ENCODE data around the gene AADACL4.

Gene AADACL4

GRCh38 chr1:12643785-12644184 is at the start of gene AADACL4:
Gene AADACL4, plus strand, starts transcription at chr1:12644085. Its CDS starts 462 bp downstream, at chr1:12644547.
- FAIRE-seq, result no peak

GRCh38 chr1:12594490-12594889 is 49.4 kb upstream of the AADACL4 start:
- FAIRE-seq, result no peak

- FAIRE-seq, result no peak
These were observed 48.7 kb upstream of the AADACL4 start for GRCh38 chr1:12594966-12595756.

DNA sequence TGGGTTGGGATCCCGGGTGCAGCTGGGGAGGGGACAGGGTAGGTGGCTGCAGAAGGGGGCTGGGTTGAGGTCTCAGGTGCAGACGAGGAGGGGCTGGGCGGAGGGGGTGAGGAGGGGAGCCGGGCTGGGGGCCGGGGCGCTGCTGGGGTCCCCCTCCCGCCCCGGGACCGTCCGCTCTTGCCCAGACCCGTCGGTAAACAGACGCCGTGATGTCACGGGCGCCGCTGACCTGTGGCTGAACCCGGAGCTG is 48.2 kb upstream of the AADACL4 start:
- FAIRE-seq, result no peak

- FAIRE-seq, result no peak
These were observed 47.7 kb upstream of the AADACL4 start for GRCh38 chr1:12596007-12596821.

- no peak for FAIRE-seq
These were observed 46.1 kb upstream of the AADACL4 start for GRCh38 chr1:12597792-12598191.

DNA sequence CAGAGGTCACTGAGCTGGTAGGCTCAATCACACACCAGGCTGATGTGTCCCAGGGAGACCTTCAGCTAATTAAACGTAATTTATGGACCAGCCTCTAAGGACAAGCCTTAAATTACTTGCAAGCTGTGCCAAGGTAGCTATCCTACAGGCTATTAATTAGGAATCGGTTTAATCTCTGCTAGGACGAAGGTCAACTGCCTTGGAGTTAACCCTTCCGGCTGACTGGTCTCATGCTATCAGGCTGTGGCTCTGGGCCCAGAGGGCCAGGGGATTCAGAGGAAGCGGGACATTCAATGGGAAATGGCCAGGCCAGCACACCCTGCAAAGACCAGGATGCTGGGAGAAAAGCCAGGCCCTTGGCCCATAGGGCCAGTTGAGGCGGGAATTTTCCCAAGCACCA is 44.9 kb upstream of the AADACL4 start:
- no peak for FAIRE-seq

- FAIRE-seq, result no peak
These were observed 44.2 kb upstream of the AADACL4 start for GRCh38 chr1:12599657-12600056.

DNA sequence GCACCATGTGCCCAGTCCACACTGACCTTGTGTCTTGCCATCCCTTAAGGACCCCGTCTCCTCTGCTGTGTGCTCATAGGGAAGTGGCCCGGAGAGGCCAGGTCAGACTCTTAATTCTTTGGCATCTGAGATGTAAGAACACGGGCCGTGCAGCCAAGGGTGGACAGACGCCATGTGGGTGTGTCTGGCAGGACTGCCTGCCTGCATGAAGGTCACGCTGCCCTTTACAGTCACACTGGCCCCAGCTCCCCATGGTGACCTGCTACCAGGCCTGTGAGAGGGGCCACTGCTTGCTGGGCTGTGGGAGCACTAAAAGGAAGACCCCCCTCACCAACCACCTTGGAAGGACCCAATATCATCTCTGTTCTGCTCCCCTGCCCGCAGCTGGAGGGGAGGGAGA is 43.5 kb upstream of the AADACL4 start:
- FAIRE-seq, result no peak

DNA sequence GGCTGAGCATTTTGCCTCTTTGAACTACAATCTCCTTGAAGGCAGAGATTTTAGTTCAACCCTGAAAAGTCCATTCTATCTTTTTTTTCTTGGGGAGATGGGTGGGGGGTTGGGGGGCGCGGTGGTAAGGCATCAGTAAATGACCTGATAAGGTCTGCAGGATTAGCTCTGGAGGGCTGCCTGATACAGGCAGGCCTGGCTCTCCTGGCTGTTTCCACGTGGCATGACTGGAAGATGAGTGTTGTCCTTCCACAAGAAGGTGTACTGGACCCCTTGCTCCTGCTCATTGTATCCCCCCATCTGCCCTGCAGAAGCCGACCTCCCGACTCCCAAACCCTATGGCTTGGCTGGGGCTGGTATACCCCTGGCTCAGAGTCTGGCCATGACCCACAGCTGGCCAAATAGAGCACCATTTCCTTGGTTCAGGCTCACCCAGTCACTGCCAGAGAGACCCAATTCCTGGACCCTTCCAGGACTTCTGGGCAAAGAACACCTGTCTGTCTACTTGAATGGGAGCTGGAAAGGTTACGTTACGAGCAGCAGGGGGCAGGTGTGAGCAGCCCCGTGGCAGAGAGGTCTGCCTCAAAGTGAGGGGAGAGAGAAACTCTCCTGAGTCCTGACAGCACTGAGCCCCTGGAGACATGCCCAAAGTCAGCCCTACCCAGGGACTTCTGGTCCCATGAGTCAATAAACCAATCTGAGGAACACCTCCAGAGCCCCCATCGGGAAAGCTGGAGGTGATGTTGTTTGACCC is 42.8 kb upstream of the AADACL4 start:
- no peak for FAIRE-seq

DNA sequence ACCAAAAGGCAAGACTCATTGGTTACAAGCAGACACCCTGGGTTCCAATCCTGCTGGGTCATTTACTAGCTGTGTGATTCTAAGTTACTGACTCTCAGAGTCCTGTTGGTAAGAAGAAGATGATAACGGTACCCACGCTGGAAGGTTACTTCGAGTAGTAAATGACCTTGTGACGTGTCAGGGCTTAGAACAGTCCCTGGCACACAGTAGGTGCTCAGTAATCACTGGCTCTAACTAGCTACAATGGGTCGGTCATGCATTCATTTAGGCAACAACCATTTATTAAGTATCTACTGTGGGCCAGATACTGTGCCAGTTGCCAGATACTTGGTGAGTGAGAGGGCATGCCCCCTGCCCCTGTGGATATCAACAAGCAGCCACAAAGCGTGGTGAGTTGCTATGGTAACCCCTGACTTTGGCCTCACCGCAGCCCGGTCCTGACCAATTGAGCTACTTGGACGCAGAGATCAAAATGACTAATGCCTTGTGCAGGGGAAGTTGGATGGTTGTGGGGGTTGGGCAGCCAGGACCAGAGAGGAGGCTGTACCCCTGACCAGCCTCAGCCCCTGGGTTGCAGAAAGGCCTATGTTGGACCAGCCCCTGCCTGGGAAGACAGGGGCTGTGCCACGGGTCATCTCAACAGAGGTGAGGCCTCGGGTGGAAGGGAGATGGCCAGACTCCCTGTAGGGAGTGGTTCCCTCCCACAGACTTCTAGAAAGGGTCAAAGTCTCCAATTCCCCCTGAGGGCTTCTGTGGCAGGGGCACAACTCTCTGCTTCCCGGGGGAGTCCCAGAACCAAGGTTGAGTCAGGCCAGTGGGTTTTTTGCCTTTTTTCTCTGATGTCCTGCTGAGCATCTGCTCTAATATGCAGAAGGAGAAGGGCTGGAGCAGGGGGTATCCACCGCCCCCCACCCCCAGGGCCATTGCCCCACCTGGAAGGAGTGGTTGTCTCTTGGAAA is 41.9 kb upstream of the AADACL4 start:
- FAIRE-seq, result no peak

- no peak for FAIRE-seq
These were observed 41.2 kb upstream of the AADACL4 start for GRCh38 chr1:12602659-12603024.

- FAIRE-seq, result no peak
These were observed 40.7 kb upstream of the AADACL4 start for GRCh38 chr1:12603224-12603623.

DNA sequence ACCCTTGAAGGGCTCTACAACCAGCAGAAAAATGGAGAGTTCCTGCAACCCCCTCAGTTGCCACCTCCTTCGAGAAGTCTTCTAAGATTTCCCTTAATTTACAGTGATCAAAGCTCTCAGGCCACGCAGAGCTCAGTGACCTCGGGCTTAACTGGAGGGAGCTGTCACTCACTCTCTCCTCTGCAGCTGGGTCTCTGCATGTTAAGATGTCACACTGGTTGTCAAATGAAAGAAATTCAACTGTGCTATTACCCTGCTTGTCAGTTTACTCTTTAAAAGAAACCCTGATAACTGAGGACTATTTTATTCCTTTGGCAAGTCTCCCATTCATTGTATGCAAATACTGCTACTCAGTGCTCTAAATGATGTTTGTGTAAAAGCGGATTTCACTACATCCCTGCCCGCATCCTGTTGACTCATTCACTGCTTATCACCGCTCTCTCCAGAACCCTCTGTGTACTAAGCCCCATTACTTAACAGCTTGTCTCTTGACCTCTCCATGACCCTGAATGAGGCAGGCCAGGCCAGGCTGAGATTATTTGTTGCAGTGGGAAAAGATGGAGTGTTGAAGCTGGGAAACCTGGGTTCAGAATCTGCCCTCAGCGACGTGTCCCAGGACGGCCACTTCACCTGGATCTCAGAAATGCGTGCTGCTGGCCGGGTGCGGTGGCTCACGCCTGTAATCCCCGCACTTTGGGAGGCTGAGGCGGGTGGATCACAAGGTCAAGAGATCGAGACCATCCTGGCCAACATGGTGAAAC is 39.6 kb upstream of the AADACL4 start:
- FAIRE-seq, result no peak

DNA sequence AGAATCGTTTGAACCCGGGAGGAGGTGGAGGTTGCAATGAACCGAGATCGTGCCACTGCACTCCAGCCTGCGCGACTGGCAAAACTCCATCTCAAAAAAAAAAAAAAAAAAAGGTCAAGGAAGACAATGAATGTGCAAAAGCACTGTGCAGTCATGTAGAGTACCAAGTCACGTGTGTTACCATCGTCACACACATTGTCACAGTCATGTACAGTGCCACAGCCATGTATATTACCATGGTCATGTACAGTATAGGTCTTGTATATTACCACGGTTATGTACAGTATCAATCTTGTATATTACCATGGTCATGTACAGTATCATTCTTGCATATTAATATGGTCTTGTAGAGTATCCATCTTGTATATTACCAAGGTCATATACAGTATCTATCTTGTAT is 38.9 kb upstream of the AADACL4 start:
- no peak for FAIRE-seq

DNA sequence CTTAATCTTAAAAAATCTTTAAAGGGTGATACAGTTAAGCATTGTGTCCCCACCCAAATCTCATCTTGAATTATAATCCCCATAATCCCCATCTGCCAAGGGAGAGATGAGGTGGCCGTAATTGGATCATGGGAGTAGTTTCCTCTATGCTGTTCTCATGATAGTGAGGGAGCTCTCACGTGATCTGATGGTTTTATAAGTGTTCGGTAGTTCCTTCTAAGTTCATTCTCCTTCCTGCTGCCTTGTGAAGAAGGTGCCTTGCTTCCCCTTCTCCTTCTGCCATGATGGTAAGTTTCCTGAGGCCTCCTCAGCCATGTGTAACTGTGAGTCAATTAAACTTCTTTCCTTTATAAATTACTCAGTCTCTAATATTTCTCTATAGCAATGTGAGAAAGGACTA is 36.6 kb upstream of the AADACL4 start:
- no peak for FAIRE-seq

DNA sequence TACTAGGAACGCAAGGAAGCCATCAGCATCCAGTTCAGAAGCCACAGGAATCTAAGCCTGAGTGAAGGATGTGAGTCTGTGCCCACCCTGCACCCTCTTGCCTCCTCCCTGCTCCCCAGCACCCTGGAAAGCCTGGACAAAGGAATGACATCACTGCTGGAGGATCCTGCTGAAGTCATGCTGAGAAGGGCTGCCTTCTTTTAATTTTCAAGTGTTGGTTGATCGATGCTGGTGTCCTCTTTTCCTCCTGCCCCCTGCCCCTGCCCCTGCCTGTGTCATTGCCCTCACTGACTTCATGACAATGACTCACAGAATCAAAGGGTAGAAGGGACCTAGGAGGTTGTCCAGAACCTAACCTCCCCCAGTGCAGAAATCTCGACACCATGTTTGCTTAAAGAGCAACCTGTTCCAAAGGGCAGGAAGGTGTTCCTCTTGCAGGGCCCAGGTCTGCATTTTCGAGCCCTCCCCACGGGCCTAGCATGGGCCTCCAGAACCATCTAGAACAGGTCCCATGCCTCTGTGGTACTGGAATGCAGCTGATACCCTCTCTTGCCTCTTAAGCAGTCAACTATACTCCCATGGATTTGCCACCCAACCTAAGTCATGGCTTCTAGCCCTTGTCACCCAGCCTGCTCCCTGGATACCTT is 35.5 kb upstream of the AADACL4 start:
- FAIRE-seq, result no peak

DNA sequence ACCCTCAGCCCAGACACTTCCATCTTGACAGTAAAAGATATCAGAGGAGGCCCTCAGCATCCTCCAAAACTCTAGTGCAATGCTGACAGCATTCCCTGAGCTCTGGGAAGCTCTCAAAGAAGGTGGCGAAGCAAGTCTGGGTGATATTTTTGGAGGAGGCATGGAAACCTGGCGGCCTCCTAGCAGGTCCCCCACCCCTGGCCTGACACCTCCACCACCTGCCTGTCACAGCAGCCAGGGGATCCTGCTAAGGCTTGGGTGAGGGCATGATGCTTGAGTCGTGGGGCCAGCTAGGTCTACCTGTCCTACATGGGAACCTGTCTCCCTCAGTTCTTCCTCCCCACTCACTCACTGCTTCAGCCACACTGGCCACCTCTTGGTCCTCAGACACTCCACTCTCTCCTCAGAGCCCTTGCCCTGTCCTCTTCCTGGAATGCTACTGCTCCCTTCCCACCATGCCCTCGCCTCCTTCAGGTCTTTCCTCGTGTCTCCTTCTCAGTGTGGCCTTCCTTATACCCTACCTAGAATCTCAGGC is 34.3 kb upstream of the AADACL4 start:
- FAIRE-seq, result no peak

DNA sequence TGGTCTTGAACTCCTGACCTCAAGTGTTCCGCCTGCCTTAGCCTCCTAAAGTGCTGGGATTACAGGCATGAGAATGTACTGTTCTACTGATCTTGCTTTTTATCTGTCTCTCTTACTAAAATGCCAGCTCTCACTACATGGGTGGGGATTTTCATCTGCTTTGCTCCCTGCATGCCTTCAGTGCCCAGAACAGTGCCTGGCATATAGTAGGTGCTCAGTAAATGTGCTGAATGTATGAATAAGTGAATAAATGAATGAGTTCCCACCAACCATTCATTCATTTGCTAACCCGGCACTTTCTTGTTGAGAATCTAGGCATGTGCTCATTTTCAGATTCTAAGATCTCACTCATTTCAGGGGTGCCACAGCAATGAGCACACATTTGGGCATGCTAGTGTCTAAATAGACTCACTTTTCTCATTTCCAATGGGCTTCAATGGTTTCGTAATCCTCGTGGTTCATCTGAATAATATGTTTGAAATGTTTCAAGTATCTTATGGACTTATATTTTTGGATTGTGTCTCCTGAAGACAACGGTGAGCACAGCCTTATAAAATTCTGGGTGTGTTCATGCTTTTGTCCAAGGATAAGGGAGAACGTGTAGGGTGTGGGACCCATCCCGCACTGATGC is 33.5 kb upstream of the AADACL4 start:
- no peak for FAIRE-seq

- no peak for FAIRE-seq
These were observed 32.9 kb upstream of the AADACL4 start for GRCh38 chr1:12610941-12611340.
